ENCODE results near the gene COG5. TPM values are rescaled to one million over a fixed set of nuclear protein-coding genes. Genes with fewer than 3 reads are reported as not detected.
A peak's percentile ranks its signal among the peaks of the same experiment; 100 is the strongest.

COG5 gene
- total and polyA plus RNA-seq, 9 of the 15 experiments (the other 6 are each of a cell fraction or from before 2014, with no cell fraction given): 15.3 to 75.1 (median 56.4) TPM

DNA sequence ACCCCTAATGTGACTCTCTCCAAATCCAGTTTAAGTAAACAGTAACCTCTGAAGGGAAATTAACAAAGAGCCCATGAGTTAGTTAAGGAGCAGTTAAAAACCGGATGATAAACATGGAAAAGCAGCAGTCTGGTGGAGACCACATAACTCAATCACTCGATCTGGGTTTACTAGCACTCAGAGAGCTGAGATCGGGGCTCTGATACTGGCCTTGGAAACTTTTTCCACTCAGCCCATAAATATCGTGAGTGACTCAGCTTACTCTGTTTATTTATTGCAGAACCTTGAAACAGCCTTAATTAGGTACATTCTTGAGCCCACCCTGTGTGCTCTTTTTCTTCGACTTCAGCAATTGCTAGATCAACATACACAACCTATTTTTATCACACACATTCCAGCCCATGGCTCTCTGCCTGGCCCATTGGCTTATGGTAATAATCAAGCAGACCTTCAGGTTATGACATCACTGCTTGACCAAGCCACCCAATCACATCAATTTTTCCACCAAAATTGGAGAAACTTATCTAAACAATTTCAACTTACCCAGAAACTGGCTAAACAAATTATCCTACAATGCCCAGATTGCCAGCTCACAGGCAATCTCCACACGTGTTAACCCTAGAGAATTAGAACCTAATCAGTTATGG, 176.0 kb downstream of the COG5 start (continued):
- TF ChIP-seq CEBPB (tag; IDR thresholded peaks at IDR 0.05) (0 out of 2 replicates have a peak, but pooled peaks have one; percentile 10), ZBTB7A (IDR thresholded peaks at IDR 0.05; ENCODE audit: borderline replicate concordance, control insufficient read depth, low read depth, low read length) (no peak), ZNF583 (CRISPR knock-in tag; IDR thresholded peaks at IDR 0.05) (no peak), TAF7 (tag; IDR thresholded peaks at IDR 0.05) (no peak), ZFP1 (CRISPR knock-in tag; IDR thresholded peaks at IDR 0.05) (no peak), SMARCC2 (IDR thresholded peaks at IDR 0.05; ENCODE audit: low read depth) (peak; percentile 82), ZNF354B (CRISPR knock-in tag; IDR thresholded peaks at IDR 0.05) (no peak), BDP1 (IDR thresholded peaks at IDR 0.05; ENCODE audit: insufficient read depth, insufficient read length) (no peak), ZNF121 (CRISPR knock-in tag; conservative IDR thresholded peaks at IDR 0.05) (no peak), RB1 (IDR thresholded peaks at IDR 0.05; ENCODE audit: low read depth) (no peak), DPF2 (IDR thresholded peaks at IDR 0.05) (peak; percentile 83), ZNF134 (CRISPR knock-in tag; conservative IDR thresholded peaks at IDR 0.05) (no peak), RHOXF2B (CRISPR knock-in tag; conservative IDR thresholded peaks at IDR 0.05) (no peak), BACH1 (tag; IDR thresholded peaks at IDR 0.05) (peak; percentile 72)
- TF ChIP-seq, protein P1, sequence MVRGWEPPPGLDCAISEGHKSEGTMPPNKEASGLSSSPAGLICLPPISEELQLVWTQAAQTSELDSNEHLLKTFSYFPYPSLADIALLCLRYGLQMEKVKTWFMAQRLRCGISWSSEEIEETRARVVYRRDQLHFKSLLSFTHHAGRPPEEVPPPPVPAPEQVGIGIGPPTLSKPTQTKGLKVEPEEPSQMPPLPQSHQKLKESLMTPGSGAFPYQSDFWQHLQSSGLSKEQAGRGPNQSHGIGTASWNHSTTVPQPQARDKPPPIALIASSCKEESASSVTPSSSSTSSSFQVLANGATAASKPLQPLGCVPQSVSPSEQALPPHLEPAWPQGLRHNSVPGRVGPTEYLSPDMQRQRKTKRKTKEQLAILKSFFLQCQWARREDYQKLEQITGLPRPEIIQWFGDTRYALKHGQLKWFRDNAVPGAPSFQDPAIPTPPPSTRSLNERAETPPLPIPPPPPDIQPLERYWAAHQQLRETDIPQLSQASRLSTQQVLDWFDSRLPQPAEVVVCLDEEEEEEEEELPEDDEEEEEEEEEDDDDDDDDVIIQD (CRISPR knock-in tag; IDR thresholded peaks at IDR 0.05): no peak
- TF ChIP-seq, protein P2, sequence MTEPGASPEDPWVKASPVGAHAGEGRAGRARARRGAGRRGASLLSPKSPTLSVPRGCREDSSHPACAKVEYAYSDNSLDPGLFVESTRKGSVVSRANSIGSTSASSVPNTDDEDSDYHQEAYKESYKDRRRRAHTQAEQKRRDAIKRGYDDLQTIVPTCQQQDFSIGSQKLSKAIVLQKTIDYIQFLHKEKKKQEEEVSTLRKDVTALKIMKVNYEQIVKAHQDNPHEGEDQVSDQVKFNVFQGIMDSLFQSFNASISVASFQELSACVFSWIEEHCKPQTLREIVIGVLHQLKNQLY (CRISPR knock-in tag; conservative IDR thresholded peaks at IDR 0.05): no peak
- TF ChIP-seq, protein P3, sequence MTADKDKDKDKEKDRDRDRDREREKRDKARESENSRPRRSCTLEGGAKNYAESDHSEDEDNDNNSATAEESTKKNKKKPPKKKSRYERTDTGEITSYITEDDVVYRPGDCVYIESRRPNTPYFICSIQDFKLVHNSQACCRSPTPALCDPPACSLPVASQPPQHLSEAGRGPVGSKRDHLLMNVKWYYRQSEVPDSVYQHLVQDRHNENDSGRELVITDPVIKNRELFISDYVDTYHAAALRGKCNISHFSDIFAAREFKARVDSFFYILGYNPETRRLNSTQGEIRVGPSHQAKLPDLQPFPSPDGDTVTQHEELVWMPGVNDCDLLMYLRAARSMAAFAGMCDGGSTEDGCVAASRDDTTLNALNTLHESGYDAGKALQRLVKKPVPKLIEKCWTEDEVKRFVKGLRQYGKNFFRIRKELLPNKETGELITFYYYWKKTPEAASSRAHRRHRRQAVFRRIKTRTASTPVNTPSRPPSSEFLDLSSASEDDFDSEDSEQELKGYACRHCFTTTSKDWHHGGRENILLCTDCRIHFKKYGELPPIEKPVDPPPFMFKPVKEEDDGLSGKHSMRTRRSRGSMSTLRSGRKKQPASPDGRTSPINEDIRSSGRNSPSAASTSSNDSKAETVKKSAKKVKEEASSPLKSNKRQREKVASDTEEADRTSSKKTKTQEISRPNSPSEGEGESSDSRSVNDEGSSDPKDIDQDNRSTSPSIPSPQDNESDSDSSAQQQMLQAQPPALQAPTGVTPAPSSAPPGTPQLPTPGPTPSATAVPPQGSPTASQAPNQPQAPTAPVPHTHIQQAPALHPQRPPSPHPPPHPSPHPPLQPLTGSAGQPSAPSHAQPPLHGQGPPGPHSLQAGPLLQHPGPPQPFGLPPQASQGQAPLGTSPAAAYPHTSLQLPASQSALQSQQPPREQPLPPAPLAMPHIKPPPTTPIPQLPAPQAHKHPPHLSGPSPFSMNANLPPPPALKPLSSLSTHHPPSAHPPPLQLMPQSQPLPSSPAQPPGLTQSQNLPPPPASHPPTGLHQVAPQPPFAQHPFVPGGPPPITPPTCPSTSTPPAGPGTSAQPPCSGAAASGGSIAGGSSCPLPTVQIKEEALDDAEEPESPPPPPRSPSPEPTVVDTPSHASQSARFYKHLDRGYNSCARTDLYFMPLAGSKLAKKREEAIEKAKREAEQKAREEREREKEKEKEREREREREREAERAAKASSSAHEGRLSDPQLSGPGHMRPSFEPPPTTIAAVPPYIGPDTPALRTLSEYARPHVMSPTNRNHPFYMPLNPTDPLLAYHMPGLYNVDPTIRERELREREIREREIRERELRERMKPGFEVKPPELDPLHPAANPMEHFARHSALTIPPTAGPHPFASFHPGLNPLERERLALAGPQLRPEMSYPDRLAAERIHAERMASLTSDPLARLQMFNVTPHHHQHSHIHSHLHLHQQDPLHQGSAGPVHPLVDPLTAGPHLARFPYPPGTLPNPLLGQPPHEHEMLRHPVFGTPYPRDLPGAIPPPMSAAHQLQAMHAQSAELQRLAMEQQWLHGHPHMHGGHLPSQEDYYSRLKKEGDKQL (CRISPR knock-in tag; IDR thresholded peaks at IDR 0.05; ENCODE audit: borderline replicate concordance): no peak
- TF ChIP-seq, protein P4, sequence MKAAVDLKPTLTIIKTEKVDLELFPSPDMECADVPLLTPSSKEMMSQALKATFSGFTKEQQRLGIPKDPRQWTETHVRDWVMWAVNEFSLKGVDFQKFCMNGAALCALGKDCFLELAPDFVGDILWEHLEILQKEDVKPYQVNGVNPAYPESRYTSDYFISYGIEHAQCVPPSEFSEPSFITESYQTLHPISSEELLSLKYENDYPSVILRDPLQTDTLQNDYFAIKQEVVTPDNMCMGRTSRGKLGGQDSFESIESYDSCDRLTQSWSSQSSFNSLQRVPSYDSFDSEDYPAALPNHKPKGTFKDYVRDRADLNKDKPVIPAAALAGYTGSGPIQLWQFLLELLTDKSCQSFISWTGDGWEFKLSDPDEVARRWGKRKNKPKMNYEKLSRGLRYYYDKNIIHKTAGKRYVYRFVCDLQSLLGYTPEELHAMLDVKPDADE (conservative IDR thresholded peaks at IDR 0.05; ENCODE audit: control insufficient read depth, low read depth, low read length): no peak
